ENCODE results near the gene LEO1. TPM values are rescaled to one million over a fixed set of nuclear protein-coding genes. Genes with fewer than 3 reads are reported as not detected.
A peak's percentile ranks its signal among the peaks of the same experiment; 100 is the strongest.

LEO1 gene
- total and polyA plus RNA-seq, 7 experiments from 2014 or later = 9.2 to 33.2 (median 19.3) TPM

DNA sequence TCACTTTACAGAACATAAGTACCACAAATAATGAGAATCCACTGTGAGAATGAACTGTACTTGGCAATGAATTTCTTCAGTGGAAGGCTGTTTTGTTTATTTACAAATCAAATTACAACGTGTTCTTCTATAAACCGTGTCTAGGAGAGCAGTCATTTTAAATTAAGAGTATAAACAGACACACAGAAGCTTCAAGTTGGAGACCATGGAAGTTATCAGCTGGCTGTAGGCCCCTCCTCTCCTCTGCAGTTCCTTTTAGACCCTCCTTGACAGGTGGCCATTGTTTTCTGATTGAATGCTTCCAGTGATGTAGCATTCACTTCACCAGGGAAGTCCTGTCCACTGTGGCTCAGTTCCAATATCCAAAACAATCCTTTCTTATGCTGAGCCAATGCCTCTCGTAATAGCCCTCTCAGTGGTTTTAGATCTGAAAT, 40.1 kb upstream of the LEO1 start:
- no peaks in the 10 kb centered on the region for H3K36me3 Mint-ChIP-seq
- ChIA-PET POLR2A (no interaction called here), CTCF (interaction anchor here (1.2 kb wide), 1 partner anchor 57 kb away, joined by 4 read pairs; no protein-coding TSS in a partner anchor)
- H3K9me3 Mint-ChIP-seq = no peaks in the 10 kb centered on the region
- ATAC-seq = no peak
- intact Hi-C loops (cut with micrococcal nuclease) = no loop called here
- H3K27ac ChIP-seq (ENCODE audit: low read depth, low read length) = no peak overlapping the region
- H3K4me1 ChIP-seq (ENCODE audit: control insufficient read depth in 2 of 2, insufficient read depth in 2 of 2, low read length in 2 of 2) = peaks cover 0 to 9% of the 10 kb centered on the region in 2 donors
- H3K36me3 ChIP-seq (ENCODE audit: control insufficient read depth in 2 of 3, insufficient read depth in 3 of 3, low read length in 3 of 3) = no peaks in the 10 kb centered on the region
- no peak overlapping the region for H3K27ac Mint-ChIP-seq
- no peak for DNase-seq
- H3K9me3 ChIP-seq (ENCODE audit: control insufficient read depth in 2 of 3, low read length in 3 of 3) = no peaks in the 10 kb centered on the region
- H3K27me3 ChIP-seq (ENCODE audit: control insufficient read depth in 2 of 2, insufficient read depth in 2 of 2, low read length in 2 of 2) = no peaks in the 10 kb centered on the region
- H3K4me3 ChIP-seq (ENCODE audit: low read length) = no peak overlapping the region
- no peak overlapping the region for H3K4me3 Mint-ChIP-seq
- no peaks in the 10 kb centered on the region for H3K27me3 Mint-ChIP-seq
- peaks cover 9 to 53% (median 23%) of the 10 kb centered on the region in 7 donors for H3K4me1 Mint-ChIP-seq

DNA sequence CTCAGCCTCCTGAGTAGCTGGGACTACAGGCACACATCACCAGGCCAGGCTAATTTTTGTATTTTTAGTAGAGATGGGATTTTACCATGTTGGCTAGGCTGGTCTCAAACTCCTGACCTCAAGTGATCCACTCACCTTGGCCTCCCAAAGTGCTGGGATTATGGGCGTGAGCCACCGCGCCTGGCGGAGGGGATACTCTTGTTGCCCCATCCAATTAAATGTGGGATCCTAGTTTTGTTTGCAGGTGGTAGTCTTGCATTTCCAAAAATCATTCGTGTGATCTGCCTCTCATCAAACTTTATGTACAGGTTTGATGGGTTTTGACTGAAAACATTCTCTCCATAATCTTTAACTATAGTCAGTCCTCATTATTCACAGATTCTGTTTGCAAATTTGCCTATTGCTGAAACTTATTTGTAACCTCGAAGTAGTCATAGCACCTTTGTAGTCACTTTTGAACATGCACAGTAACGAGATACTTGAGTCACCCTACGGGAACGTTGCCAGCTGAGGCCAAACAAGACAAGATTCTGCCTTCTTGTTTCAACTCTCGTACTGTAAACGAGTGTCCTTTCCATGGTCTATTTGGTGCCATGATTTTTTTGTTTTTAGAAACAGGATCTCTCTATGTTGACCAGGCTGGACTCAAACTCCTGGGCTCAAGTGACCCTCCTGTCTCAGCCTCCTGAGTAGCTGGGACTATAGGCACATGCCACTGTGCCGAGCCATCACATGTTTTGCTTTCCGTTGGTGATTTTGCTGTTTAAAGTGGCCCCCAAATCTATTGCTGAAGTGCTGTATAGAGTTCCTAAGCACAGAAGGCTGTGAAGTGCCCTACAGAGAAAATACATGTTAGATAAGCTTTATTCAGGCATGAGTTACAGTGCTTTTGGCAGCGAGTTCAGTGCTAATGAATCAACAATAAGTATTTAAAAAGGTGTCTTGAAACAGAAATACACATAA, 39.3 kb upstream of the LEO1 start:
- DNase-seq (no peak), ATAC-seq (no peak)
- no peak overlapping the region for H3K27ac ChIP-seq (ENCODE audit: low read depth, low read length)
- H3K27me3 ChIP-seq (ENCODE audit: control insufficient read depth in 2 of 2, insufficient read depth in 2 of 2, low read length in 2 of 2) = no peaks in the 10 kb centered on the region
- no peaks in the 10 kb centered on the region for H3K27me3 Mint-ChIP-seq
- peaks cover 9 to 61% (median 23%) of the 10 kb centered on the region in 7 donors for H3K4me1 Mint-ChIP-seq
- no peak overlapping the region for H3K4me3 Mint-ChIP-seq
- intact Hi-C loops (cut with micrococcal nuclease) = no loop called here
- no peaks in the 10 kb centered on the region for H3K36me3 Mint-ChIP-seq
- H3K9me3 Mint-ChIP-seq = no peaks in the 10 kb centered on the region
- ChIA-PET POLR2A (no interaction called here), CTCF (no interaction called here)
- H3K4me1 ChIP-seq (ENCODE audit: control insufficient read depth in 2 of 2, insufficient read depth in 2 of 2, low read length in 2 of 2) = peaks cover 0 to 9% of the 10 kb centered on the region in 2 donors
- no peak overlapping the region for H3K4me3 ChIP-seq (ENCODE audit: low read length)
- no peak overlapping the region for H3K27ac Mint-ChIP-seq
- H3K9me3 ChIP-seq (ENCODE audit: control insufficient read depth in 2 of 3, low read length in 3 of 3) = no peaks in the 10 kb centered on the region
- no peaks in the 10 kb centered on the region for H3K36me3 ChIP-seq (ENCODE audit: control insufficient read depth in 2 of 3, insufficient read depth in 3 of 3, low read length in 3 of 3)

DNA sequence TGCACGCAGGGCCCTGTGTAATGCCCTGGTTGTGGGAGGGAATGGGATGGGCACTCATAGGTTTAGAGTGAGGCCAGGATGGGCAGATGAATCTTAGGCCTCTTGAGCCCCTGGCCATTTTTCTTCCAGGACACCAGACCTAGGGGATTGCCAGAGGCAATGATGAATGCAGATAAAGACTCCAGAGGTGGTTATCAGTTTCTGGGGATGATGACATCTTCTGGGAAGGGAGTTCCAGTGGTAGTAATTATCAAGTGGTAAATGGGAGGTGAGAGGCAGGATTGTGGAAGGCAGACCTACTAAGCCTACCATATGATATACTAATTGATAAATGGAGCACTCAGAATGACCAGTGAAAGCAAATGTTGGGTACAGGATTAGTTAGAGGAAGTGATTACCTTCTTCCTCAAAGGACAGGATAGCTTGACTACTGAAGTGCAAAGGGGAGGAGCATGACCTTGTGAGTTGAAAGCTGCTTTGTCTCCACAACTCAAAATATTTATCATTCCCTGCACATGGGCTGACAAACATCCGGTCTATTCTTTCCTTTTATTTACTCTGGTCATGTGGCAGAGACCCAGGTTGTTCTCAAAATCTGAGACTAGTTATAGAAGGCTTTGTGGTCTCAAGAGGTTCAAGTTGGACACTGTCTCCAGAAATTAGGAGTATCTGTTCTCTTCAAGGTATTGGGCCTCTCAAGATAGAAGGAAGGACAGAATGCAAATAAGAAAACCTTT, 37.3 kb upstream of the LEO1 start:
- Histone ChIP-seq H3K36me3 (ENCODE audit: control insufficient read depth in 2 of 3, insufficient read depth in 3 of 3, low read length in 3 of 3) (no peaks in the 10 kb centered on the region), H3K27ac (ENCODE audit: low read depth, low read length) (peak overlapping the region; percentile 51), H3K4me3 (ENCODE audit: low read length) (no peak overlapping the region), H3K27me3 (ENCODE audit: control insufficient read depth in 2 of 2, insufficient read depth in 2 of 2, low read length in 2 of 2) (no peaks in the 10 kb centered on the region), H3K4me1 (ENCODE audit: control insufficient read depth in 2 of 2, insufficient read depth in 2 of 2, low read length in 2 of 2) (peaks cover 0 to 9% of the 10 kb centered on the region in 2 donors), H3K9me3 (ENCODE audit: control insufficient read depth in 2 of 3, low read length in 3 of 3) (no peaks in the 10 kb centered on the region)
- peaks cover 7 to 69% (median 20%) of the 10 kb centered on the region in 7 donors for H3K4me1 Mint-ChIP-seq
- ChIA-PET POLR2A (no interaction called here), CTCF (interaction anchor here (1.7 kb wide), 1 partner anchor 219 kb away, joined by 4 read pairs; no protein-coding TSS in a partner anchor)
- no peaks in the 10 kb centered on the region for H3K27me3 Mint-ChIP-seq
- intact Hi-C loops (cut with micrococcal nuclease) = loop anchor here in 1 of 2 donors (1.0 to 5.0 kb wide), 2 partner anchors 27 to 37 kb away; partner anchors contain the start of gene LEO1
- H3K27ac Mint-ChIP-seq = peak overlapping the region in 8 of 9 donors; percentile 41 to 85 (median 80)
- ATAC-seq = no peak
- H3K4me3 Mint-ChIP-seq = peak overlapping the region in 8 of 10 donors; percentile 22 to 73 (median 59)
- no peak for DNase-seq
- H3K36me3 Mint-ChIP-seq = no peaks in the 10 kb centered on the region
- H3K9me3 Mint-ChIP-seq = no peaks in the 10 kb centered on the region

DNA sequence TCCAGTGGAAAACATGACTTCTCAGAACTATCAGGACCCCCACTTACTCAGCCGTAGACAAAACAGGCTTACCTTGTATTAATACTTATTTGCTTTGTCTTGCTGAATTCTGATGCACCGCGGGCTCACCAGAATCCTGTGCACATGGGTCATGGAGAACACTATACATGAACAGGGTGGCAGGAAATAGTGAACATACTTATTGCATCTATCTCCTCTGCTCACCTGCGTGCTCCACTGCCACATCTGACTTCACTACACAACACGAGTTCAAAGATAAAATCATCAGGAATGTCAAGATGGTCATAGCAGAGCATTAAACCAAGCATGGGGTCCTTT, 36.8 kb upstream of the LEO1 start:
- H3K27me3 Mint-ChIP-seq = no peaks in the 10 kb centered on the region
- peaks cover 7 to 68% (median 16%) of the 10 kb centered on the region in 7 donors for H3K4me1 Mint-ChIP-seq
- Histone ChIP-seq H3K27me3 (ENCODE audit: control insufficient read depth in 2 of 2, insufficient read depth in 2 of 2, low read length in 2 of 2) (no peaks in the 10 kb centered on the region), H3K4me1 (ENCODE audit: control insufficient read depth in 2 of 2, insufficient read depth in 2 of 2, low read length in 2 of 2) (peaks cover 0 to 9% of the 10 kb centered on the region in 2 donors), H3K4me3 (ENCODE audit: low read length) (no peak overlapping the region), H3K36me3 (ENCODE audit: control insufficient read depth in 2 of 3, insufficient read depth in 3 of 3, low read length in 3 of 3) (no peaks in the 10 kb centered on the region), H3K27ac (ENCODE audit: low read depth, low read length) (peak overlapping the region; percentile 51), H3K9me3 (ENCODE audit: control insufficient read depth in 2 of 3, low read length in 3 of 3) (no peaks in the 10 kb centered on the region)
- peak overlapping the region in 9 of 10 donors; percentile 22 to 73 (median 59) for H3K4me3 Mint-ChIP-seq
- H3K27ac Mint-ChIP-seq = peak overlapping the region; percentile 41 to 86 (median 82)
- intact Hi-C loops (cut with micrococcal nuclease) = loop anchor here in 1 of 2 donors (1.0 to 5.0 kb wide), 2 partner anchors 26 to 36 kb away; partner anchors contain the start of gene LEO1
- POLR2A ChIA-PET = interaction anchor here (1.7 kb wide), 1 partner anchor 12 kb away, joined by 6 read pairs; no protein-coding TSS in a partner anchor
- CTCF ChIA-PET = interaction anchor here (0.7 to 1.7 kb wide), 2 partner anchors 16 to 219 kb away, joined by 3 to 4 read pairs; no protein-coding TSS in a partner anchor
- peak; percentile 34 for ATAC-seq
- no peaks in the 10 kb centered on the region for H3K36me3 Mint-ChIP-seq
- no peaks in the 10 kb centered on the region for H3K9me3 Mint-ChIP-seq
- peak in 4 of 9 donors; percentile 13 to 30 (median 20) for DNase-seq

DNA sequence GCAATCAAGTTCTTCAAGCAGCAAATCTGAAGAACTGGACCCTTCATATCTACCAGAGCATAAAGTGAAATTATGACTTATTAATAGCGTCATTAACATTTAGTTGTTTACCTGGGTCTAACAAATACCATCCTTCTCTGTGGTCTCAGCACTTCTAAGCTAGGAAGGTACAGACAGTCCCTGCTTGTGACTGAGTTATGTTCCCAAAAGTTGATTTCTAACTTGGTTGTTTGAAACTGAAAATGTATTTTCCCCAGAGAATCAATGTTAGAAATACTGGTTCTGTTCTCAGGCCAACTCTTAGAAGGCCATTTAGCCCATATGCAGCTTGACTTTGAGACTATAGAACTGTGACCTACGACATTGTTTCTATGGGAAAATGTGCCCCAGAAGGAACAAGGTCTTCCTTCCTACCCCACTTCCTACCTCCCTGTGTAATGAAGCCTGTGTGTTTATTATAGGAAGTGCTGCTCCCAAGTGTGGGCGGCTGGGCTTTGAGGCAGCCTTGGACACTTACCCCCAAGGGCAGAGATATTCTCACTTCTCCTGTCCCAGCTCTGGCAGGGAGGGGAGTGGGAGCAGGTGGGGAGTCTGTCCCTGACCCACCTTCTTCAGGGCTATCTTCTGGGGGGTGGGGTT, 35.2 kb upstream of the LEO1 start:
- Mint-ChIP-seq H3K36me3 (peaks cover 0 to 4% (median 0%) of the 10 kb centered on the region in 5 donors), H3K4me1 (peaks cover 9 to 65% (median 16%) of the 10 kb centered on the region in 7 donors), H3K27me3 (peaks cover 0 to 2% (median 0%) of the 10 kb centered on the region in 5 donors), H3K9me3 (peaks cover 0 to 2% (median 0%) of the 10 kb centered on the region in 11 donors), H3K4me3 (peak overlapping the region in 1 of 10 donors; percentile 54), H3K27ac (peak overlapping the region in 1 of 9 donors; percentile 82)
- Histone ChIP-seq H3K27ac (ENCODE audit: low read depth, low read length) (no peak overlapping the region), H3K27me3 (ENCODE audit: control insufficient read depth in 2 of 2, insufficient read depth in 2 of 2, low read length in 2 of 2) (no peaks in the 10 kb centered on the region), H3K9me3 (ENCODE audit: control insufficient read depth in 2 of 3, low read length in 3 of 3) (no peaks in the 10 kb centered on the region), H3K4me3 (ENCODE audit: low read length) (no peak overlapping the region), H3K36me3 (ENCODE audit: control insufficient read depth in 2 of 3, insufficient read depth in 3 of 3, low read length in 3 of 3) (no peaks in the 10 kb centered on the region), H3K4me1 (ENCODE audit: control insufficient read depth in 2 of 2, insufficient read depth in 2 of 2, low read length in 2 of 2) (peaks cover 0 to 9% of the 10 kb centered on the region in 2 donors)
- no peak for DNase-seq
- CTCF ChIA-PET = no interaction called here
- POLR2A ChIA-PET = interaction anchor here (0.6 to 1.7 kb wide), 3 partner anchors 13 to 318 kb away, joined by 3 to 7 read pairs (median 6); no protein-coding TSS in a partner anchor
- intact Hi-C loops (cut with micrococcal nuclease) = loop anchor here in 1 of 2 donors (1.0 to 5.0 kb wide), 3 partner anchors 12 to 38 kb away; partner anchors contain the start of genes LEO1 and MAPK6
- ATAC-seq = no peak

Data from naive thymus-derived CD4-positive, alpha-beta T cell (primary cell).